Fibroblast of skin of right quadriceps (primary cell): ENCODE measurements around the gene LRPPRC.

Experiments used
- DNase-seq: peaks from one replicate; pipeline ENCODE4 v3.0.0-alpha.2; 2013

LRPPRC gene

DNA sequence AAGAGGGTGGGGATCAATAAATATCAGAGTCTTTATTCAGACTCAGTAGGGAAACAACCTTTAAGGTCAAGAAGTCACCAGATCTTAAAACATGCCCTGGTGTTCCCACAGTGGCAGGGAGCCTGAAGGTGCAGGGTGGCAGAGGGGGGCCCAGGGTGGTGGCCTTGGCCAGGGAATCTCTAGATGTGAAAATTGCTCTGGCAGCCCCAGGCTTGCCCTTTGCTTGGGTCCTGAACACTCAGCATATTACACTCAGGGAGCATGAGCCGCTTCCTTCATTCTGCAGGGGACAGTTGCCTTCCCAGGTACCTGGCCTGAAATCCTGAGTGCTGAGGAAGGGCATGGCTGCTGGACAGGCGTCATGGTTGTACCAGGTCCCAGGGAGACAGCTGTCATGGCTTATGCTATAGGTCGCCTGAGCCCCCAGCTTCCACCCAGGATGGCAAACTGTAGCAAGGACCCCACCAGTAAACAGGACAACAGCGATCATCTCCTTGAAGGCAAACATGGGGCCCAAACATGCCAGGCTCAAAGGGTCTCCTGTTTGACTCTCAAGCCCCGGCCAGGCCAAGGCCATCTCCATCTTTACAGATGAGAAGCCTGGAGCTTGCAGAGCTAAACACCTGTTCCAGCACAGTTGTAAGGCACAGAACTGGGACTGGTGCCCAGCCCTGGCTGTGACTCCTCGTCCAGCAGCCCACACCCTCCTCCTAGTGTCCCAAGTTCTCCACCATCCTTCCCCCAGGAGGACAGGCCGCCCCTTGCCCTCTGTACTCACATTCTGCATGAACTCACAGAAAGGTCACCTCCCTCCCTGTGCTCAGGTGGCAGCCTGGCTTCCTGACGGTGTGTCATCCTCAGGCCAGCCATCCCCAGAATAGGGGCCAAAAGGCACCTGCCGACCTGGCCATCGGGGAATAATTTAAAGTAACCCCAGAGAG, 142.4 kb downstream of the LRPPRC start:
- no peak for DNase-seq

DNA sequence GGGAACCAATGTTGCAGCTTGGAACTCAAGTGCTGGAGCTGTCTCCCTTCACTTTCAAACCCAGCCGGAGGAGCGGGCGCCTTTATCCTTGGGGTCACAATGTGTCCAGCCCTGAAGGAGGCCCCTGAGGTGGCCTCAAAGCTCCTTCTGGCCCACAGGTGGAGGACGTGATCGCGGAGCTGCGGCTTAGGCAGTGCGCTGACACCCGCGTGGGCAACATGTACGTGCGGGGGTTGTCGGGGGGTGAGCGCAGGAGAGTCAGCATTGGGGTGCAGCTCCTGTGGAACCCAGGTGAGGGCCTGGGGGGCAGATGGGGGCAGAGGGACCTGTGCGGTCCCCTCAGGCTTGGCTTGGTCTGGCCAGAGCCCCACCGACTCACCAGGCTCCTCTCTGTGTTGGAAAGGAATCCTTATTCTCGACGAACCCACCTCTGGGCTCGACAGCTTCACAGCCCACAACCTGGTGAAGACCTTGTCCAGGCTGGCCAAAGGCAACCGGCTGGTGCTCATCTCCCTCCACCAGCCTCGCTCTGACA, 143.5 kb downstream of the LRPPRC start:
- DNase-seq: no peak

DNA sequence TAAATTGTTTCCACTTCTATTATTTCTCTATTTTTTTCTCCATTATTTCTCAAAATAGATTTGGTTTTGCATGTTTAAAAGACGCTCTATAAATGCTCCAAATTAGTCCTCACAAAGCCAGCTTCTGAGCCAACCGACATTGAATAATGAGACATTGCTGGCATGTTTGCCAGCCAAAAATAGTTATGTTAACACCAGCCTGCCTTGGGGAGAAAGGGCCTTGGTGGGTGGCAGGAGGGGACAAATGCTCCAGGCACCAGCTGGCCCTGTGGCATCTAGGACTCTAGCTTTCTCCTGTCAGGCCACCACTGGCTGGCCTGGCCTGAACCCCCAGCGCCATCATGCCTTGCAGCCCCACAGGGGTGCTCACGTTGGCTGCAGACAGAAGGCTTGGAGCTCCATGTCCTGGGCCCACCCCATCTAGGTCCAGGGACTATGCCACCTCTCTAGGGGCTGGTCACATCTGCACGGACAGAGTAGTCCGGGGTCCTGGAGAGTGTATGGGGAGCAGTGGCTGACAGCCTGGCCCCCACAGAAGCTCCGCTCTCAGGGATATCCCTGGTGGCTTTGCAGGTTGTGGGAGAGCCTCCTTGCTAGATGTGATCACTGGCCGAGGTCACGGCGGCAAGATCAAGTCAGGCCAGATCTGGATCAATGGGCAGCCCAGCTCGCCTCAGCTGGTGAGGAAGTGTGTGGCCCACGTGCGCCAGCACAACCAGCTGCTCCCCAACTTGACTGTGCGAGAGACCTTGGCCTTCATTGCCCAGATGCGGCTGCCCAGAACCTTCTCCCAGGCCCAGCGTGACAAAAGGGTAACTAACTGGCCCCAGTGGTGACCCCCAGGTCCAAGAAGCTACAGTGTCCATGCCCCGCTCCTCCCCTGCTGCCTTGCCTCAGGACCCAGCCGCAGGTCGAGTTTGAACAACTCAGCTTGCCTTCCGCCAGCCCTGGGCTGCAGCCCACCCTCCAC, 144.5 kb downstream of the LRPPRC start:
- DNase-seq: no peak

DNA sequence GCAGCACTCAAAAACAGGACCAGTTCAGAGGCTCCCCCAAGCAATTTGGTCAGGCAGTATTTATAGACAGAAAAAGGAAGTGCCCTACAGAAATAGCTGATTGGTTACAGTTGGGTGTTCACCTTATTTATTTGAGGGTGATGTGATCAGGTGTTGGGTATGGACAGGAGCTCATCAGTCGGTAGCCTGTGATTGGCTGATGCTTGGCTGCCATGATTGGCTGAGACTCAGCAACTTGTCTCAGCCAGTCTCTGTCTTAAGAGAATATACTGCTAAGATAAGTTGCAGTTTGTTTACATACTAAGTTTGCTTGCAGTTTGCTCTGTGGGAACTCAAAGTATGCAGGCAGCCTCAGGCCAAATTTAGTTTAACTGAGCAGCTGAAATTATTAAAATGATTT, 147.6 kb downstream of the LRPPRC start:
- DNase-seq: no peak

DNA sequence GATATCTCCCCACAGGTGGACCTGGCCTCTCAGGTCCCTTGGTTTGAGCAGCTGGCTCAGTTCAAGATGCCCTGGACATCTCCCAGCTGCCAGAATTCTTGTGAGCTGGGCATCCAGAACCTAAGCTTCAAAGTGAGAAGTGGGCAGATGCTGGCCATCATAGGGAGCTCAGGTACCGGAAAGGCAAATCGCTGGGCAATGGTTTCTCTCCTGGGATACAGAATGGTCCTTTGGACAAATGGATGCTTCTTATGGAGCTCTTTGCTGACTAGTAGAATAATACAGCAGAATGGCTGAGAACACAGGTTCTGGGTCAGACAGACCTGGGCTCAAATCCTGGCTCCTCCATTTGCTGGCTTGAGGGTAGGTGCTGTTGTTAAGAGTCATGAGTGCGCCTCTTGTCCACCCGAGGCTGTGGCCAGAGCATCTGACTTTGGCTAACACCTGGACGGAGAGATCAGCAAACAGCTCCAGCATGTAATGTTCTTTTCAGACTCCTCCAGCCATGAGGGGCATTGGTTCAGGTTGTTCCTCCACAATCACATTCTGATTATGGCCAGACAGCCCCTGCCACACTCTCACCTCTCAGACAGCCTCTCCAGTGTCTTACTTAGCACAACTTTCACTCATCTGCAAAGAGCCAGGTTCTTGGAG, 149.5 kb downstream of the LRPPRC start:
- DNase-seq: no peak

DNA sequence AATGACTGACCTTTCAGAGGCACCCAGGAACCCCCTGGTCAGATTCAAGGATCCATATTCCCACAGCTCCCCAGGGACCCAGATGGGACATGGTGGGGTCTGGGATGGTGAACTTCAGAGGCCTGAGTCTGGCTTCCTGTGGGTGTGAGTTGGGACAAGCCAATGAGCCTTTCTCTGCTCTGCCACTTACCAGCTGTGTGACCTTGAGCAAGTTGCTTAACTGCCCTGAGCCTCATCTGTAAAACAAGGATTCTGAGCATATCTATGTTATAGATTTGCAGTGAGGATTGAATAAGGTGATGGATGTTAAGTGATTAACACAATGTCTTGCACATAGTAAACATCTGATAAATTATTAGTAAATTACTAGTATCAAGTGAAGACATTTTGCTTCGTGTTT, 150.6 kb downstream of the LRPPRC start:
- no peak for DNase-seq

DNA sequence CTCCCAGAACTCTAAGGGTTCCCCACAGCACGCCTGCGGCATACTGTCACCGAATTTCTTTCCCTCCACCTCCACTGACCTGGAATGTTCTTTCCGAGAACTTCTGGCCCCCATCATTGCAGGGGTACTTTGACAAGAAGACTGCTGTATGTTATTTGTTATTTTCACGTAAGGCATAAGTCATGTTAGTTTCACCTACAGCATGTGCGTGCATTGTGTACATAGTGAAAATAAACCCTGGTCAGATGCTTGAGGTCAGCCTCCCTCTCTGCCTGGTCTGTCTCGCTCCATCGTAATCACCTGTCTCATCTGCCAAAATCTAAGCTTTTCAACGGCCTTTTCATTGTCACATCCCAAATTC, 152.9 kb downstream of the LRPPRC start:
- no peak for DNase-seq

DNA sequence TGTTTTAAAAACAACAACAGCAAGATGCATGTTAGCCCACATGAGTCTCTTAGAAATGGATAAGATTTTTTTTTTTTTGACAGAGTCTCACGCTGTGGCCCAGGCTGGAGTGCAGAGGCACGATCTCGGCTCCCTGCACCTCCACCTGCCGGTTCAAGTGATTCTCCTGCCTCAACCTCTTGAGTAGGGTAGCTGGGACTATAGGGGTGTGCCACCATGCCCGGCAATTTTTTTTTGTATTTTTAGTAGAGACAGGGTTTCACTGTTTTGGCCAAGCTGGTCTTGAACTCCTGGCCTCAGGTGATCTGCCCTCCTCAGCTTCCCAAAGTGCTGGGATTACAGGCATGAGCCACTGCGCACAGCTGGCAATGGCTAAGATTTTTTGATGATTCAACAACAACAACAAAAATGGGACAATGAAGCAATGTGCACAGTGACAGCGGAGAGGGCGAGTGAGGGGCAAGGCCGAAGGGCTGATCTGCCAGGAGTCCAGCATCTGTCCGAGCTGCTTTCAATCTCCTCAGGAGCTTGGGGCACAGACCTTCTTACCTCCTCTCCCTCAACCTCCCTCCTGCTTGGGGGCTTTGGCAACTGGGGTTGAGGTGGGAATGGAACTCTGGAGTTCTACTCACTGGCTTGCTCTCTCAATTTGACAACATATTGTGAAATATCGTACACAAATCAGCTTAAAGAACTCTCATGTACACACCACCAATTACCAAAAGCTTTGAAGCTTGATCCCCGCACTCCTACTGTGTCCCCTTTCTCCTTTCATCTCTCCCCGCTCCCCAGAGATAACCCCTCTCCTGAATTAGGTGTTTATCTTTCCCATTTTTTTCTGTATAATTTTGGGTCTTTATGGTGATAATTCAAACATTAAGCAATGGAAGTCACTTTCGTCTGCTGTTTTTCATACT, 153.6 kb downstream of the LRPPRC start:
- DNase-seq: no peak

DNA sequence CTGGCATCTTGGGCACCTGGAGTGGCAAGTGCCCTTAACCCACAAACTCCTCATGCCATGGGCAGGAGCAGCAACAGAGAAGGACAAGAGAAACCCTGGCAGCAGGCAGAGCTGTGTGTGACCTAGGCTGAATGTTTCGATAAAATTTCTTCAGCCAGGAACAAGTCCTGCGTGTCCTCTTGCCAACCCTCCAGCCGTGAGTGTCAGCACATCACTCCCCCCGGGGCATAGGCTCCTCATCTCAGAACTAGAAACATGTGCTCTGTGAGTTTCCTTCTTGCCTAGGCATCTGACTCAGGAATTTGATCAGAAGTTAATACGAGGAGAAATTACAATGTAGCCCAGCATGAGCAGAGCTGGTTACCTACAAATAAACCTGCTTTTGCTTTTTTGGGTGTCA, 154.8 kb downstream of the LRPPRC start:
- no peak for DNase-seq

DNA sequence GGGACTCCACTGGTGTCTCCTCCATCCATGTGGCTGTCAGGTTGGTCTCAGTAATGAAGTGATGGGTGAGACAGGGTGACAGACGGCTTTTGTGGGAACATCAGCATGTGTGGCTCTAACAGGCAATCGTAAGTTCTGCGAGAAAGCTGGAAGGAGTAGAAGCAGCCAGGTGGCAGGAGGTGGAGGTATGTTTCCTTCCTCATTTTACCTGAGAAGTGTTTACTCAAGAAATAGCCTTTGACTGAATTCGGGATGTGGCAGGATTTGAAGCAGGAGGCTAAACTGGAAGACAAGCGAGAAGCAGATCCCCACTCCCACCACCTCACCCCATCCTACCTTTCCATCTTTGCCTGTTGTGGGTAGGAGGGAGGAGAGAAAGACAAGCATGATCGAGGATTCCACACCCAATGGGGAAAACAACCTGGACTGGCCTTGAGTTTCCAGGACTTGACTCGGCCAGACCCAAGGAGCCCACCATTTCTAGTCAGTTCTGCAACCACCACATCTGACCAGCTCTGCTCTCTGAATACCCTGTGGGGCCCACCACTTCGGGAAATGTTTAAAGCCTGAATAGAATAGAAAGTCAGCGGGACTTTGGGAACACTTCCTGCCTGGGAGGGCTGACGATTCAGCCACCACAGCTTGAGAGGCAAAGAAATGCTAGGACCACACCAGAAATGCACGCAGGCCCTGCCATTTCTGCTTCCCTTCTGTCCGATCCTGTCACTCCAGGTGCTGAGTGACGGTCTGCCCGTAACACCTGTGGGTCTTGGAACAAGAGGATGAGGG, 155.8 kb downstream of the LRPPRC start:
- no peak for DNase-seq

DNA sequence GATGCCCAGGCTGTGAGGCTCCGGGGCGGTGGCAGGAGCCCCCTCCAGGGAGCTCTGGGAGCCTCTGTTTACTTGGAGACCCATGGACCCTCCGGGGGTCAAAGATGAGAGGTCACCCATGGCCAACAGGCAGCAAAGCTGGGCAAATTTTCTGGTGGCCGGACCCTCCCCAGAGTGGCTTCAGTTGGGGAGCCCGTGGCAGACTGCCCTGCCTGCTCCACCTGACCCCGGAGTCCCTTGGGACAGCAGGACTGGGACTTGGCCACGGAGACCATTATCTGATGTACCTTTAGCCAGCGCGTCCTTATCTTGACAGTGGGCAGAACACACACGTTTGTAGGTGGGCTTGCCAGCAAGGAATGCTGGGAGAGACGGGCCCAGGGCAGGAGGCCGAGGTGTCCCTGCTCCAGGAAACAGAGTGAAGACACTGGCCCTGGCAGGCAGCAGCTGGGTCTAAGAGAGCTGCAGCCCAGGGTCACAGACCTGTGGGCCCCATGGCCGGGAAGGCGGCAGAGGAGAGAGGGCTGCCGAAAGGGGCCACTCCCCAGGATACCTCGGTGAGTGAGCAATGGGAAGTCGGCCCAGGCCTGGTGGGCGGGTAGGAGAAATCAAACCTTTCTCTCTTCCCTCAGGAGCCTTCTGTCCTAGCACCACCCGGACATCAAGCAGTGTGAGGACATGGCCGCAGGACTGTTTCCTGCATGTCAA, 157.1 kb downstream of the LRPPRC start, which contains the start of the genes ABCG5 and ABCG8:
Gene ABCG5, minus strand, starts transcription at position 280 of the 708 bp plus-strand sequence. Its CDS starts 160 bp downstream, at position 120.
Gene ABCG8, plus strand, starts transcription at position 412 of the 708 bp plus-strand sequence. Its CDS starts 83 bp downstream, at position 495.
- no peak for DNase-seq

DNA sequence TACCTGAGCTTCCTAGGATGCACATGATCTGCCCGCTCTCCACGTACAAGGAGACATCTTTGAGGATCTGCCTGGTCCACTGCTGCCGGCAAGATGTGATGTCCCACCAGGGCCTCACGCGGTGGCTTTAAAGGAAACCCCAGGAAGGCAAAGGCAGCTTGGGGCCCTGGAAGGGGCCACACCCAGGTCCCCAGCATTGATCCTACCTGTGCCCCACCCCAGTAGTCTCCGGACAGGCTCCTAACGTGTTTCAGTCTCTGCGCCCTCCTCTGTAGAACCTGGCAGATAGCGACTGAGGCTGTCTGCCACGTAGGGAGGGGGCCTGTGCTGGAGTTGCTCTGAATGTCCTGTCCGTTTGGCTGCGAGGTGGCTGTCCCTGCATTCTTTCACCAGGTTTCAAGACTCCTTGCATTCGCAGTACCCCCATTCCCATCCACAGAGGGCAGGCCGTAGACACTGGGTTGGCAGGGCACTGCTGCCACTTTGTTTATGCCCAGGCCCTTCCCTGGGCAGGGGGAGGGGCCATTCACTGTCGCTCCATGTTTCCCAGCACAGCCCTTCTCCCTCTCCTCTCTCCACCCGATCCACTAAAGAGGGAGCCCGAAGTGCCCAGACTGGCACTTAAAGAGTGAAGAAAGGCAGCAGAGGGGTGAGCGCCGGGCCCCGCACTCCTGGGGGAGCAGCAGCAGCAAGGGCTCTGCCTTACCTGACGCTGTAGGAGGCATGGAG, 157.8 kb downstream of the LRPPRC start:
- DNase-seq: no peak

DNA sequence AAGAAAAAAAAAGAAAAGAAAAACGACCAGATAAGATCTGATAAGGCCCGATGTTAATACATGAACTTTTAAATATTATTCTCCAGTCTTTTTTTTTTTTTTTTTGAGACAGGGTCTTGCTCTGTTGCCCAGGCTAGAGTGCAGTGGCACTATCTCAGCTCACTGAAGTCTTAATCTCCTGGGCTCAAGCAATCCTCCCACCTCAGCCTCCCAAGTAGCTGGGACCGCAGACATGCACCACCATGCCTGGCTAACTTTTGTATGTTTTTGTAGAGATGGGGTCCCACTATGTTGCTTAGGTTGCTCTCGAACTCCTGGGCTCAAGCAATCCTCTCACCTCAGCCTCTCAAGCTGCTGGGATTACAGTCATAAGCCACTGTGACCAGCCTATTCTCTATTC, 158.8 kb downstream of the LRPPRC start:
- no peak for DNase-seq
